ENCODE measurements around the gene PEBP1. TPM values are rescaled to one million over a fixed set of nuclear protein-coding genes. Genes with fewer than 3 reads are reported as not detected.

PEBP1 gene
- polyA plus RNA-seq, 3 donors: 23.0 to 57.9 (median 47.6) TPM

GRCh38 chr12:118187751-118188435 is 52.0 kb downstream of the PEBP1 start:
- DNase-seq: no peak
- H3K9me3 Mint-ChIP-seq: no peaks in the 10 kb centered on the region
- H3K27me3 ChIP-seq (ENCODE audit: control insufficient read depth in 2 of 2, insufficient read depth in 2 of 2, low read length in 2 of 2): no peaks in the 10 kb centered on the region
- no peaks in the 10 kb centered on the region for H3K27me3 Mint-ChIP-seq (ENCODE audit: low read depth in 3 of 3)
- H2AFZ ChIP-seq (ENCODE audit: insufficient read depth, low read depth, low read length, poor library complexity, severe bottlenecking): no peak overlapping the region
- H3K36me3 Mint-ChIP-seq: peaks cover 34 to 50% of the 10 kb centered on the region in 2 donors
- H3K27ac ChIP-seq (ENCODE audit: low read depth in 1 of 2, low read length in 2 of 2): no peak overlapping the region
- intact Hi-C loops (cut with micrococcal nuclease): loop anchor here in 1 of 2 donors (10.0 kb wide), 1 partner anchor 187 kb away; the partner anchor contains the start of genes SUDS3 and TAOK3
- H3K9me3 ChIP-seq (replicated peaks in 1 of 2; ENCODE audit: control insufficient read depth in 1 of 2, insufficient read depth in 1 of 2, low read length in 2 of 2): no peaks in the 10 kb centered on the region
- no peak overlapping the region for H3K4me3 Mint-ChIP-seq
- H3K4me1 ChIP-seq (ENCODE audit: control insufficient read depth in 1 of 2, insufficient read depth in 2 of 2, low read length in 2 of 2): peaks cover 3 to 11% of the 10 kb centered on the region in 2 donors
- peaks cover 39 to 76% of the 10 kb centered on the region in 2 donors for H3K36me3 ChIP-seq (replicated peaks in 1 of 2; ENCODE audit: control insufficient read depth in 1 of 2, insufficient read depth in 2 of 2, low read length in 2 of 2)
- peak overlapping the region in 1 of 7 donors; percentile 84 for H3K27ac Mint-ChIP-seq
- peaks cover 55% of the 10 kb centered on the region for H4K20me1 ChIP-seq (ENCODE audit: insufficient read depth, low read length)
- 94% methylated on average over 2 of the region's 6 CpGs for WGBS (ENCODE audit: insufficient coverage)
- TF ChIP-seq CTCF (IDR thresholded peaks at IDR 0.05): no peak
- no peak overlapping the region for H3K4me2 ChIP-seq (replicated peaks; ENCODE audit: extremely low read depth, low read length, poor library complexity, severe bottlenecking)
- peaks cover 15% of the 10 kb centered on the region for H3K4me1 Mint-ChIP-seq
- H3K4me3 ChIP-seq (replicated peaks in 1 of 3; ENCODE audit: low read depth in 2 of 3, low read length in 3 of 3): no peak overlapping the region
- H3K79me2 ChIP-seq (ENCODE audit: insufficient read depth, low read length): peaks cover 3% of the 10 kb centered on the region
- no peak overlapping the region for H3K9ac ChIP-seq (ENCODE audit: insufficient read depth, low read length, poor library complexity, severe bottlenecking)

GRCh38 chr12:118188690-118189371 is 52.9 kb downstream of the PEBP1 start:
- no peaks in the 10 kb centered on the region for H3K27me3 ChIP-seq (ENCODE audit: control insufficient read depth in 2 of 2, insufficient read depth in 2 of 2, low read length in 2 of 2)
- Mint-ChIP-seq H3K9me3 (no peaks in the 10 kb centered on the region), H3K27me3 (ENCODE audit: low read depth in 3 of 3) (no peaks in the 10 kb centered on the region), H3K36me3 (peaks cover 37 to 57% of the 10 kb centered on the region in 2 donors), H3K4me3 (no peak overlapping the region), H3K27ac (no peak overlapping the region), H3K4me1 (peaks cover 12% of the 10 kb centered on the region)
- WGBS (ENCODE audit: insufficient coverage): no CpG with 5 or more reads among the region's 10 CpGs
- H3K4me1 ChIP-seq (ENCODE audit: control insufficient read depth in 1 of 2, insufficient read depth in 2 of 2, low read length in 2 of 2): peaks cover 3 to 7% of the 10 kb centered on the region in 2 donors
- intact Hi-C loops (cut with micrococcal nuclease): loop anchor here in 1 of 2 donors (10.0 kb wide), 1 partner anchor 186 kb away; the partner anchor contains the start of genes SUDS3 and TAOK3
- no peak for TF ChIP-seq CTCF (IDR thresholded peaks at IDR 0.05)
- H3K36me3 ChIP-seq (replicated peaks in 1 of 2; ENCODE audit: control insufficient read depth in 1 of 2, insufficient read depth in 2 of 2, low read length in 2 of 2): peaks cover 42 to 78% of the 10 kb centered on the region in 2 donors
- no peak overlapping the region for H3K4me3 ChIP-seq (replicated peaks in 1 of 3; ENCODE audit: low read depth in 2 of 3, low read length in 3 of 3)
- H3K27ac ChIP-seq (ENCODE audit: low read depth in 1 of 2, low read length in 2 of 2): no peak overlapping the region
- no peak overlapping the region for H2AFZ ChIP-seq (ENCODE audit: insufficient read depth, low read depth, low read length, poor library complexity, severe bottlenecking)
- peaks cover 50% of the 10 kb centered on the region for H4K20me1 ChIP-seq (ENCODE audit: insufficient read depth, low read length)
- no peak for DNase-seq
- H3K9me3 ChIP-seq (replicated peaks in 1 of 2; ENCODE audit: control insufficient read depth in 1 of 2, insufficient read depth in 1 of 2, low read length in 2 of 2): no peaks in the 10 kb centered on the region
- H3K79me2 ChIP-seq (ENCODE audit: insufficient read depth, low read length): peaks cover 3% of the 10 kb centered on the region
- H3K4me2 ChIP-seq (replicated peaks; ENCODE audit: extremely low read depth, low read length, poor library complexity, severe bottlenecking): no peak overlapping the region
- H3K9ac ChIP-seq (ENCODE audit: insufficient read depth, low read length, poor library complexity, severe bottlenecking): no peak overlapping the region
